K562 treated with DMSO at 1 percent for 4 hours (cell line): Measurements from ENCODE around the gene TASOR. TPM values are rescaled to one million over a fixed set of nuclear protein-coding genes. Genes with fewer than 3 reads are reported as not detected.

Experiments used
- total RNA-seq: library from RNA; unstranded; fragments of 300-600 nt; gene quantifications from 2 replicates; pipeline ENCODE4 v1.2.3, GENCODE V29; 2022; ENCODE audit not compliant: insufficient read depth

TASOR gene, protein sequence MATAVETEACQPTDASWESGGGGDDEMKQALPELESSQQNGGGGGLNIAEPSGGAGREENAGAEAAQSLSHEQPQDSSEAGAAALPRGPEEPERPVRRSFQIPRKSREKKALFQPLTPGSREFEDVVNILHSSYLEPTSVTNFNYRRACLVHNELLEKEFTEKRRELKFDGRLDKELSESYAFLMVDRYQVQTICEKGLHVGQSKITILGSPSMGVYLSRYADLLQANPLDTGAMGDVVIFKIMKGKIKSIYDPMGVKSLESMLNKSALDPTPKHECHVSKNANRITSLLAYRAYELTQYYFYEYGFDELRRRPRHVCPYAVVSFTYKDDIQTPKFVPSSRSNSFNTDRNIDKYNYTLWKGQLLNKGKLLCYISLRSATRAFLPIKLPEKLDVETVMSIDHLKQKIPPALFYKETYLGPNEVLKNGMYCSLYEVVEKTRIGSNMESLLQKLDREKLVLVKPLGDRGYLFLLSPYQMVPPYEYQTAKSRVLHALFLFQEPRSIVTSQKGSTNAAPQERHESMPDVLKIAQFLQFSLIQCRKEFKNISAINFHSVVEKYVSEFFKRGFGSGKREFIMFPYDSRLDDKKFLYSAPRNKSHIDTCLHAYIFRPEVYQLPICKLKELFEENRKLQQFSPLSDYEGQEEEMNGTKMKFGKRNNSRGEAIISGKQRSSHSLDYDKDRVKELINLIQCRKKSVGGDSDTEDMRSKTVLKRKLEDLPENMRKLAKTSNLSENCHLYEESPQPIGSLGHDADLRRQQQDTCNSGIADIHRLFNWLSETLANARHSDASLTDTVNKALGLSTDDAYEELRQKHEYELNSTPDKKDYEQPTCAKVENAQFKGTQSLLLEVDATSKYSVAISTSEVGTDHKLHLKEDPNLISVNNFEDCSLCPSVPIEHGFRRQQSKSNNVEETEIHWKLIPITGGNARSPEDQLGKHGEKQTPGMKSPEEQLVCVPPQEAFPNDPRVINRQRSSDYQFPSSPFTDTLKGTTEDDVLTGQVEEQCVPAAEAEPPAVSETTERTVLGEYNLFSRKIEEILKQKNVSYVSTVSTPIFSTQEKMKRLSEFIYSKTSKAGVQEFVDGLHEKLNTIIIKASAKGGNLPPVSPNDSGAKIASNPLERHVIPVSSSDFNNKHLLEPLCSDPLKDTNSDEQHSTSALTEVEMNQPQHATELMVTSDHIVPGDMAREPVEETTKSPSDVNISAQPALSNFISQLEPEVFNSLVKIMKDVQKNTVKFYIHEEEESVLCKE (N-terminal part only)
- 20.6 and 21.2 TPM in 2 replicates for total RNA-seq

DNA sequence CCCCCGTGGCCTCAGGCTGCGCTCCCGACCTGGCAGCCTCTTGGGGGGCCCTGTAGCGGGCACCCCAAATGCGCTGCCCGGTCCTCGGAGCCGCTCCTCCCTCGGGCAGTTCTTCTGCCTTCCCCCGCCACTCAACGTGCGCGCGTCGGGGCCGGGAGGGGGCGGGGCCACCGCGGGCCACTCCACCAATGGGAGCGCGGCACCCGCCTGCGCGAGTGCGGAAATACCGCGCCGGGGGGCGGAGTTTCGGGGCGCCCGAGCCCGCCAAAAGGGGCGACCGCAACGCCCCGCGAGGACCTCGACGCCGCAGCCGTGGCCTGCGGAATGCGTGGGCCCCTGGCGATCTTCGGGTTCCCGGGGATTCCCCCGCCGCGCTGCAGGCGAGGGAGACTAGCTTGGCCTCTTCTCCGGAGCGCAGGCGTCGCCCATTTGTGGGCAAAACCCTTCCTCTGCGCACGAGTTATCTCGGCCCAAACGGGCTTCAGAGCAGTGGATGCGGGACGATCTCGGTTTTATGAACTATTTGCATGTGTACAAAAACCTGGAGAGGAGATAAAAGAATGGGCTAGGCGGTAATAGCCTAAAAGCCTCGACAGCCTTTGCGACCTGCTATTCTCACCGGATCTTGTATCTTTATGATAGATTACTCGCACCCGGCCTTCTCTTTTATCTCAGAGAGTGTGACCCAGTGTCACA is at the start of gene TASOR:
TASOR (minus strand) TSS at position 144 of the 696 bp plus-strand sequence. CDS start 259 bp downstream, outside the sequence.

Other genes starting within 250 kb of the TASOR start
- gene ERC2, start 214.8 kb downstream of the TASOR start, total RNA-seq = not detected in 2 replicates
- 1.8 and 4.9 TPM in 2 replicates for gene CCDC66, start 126.1 kb downstream of the TASOR start, total RNA-seq
- 1.9 and 4.0 TPM in 2 replicates for gene ARHGEF3, start 118.7 kb upstream of the TASOR start, total RNA-seq